RWPE2 (cell line): ENCODE data around the gene DIP2C.

Experiments
- ATAC-seq: fragments of 200-7000 bp; cut with Tn5 transposase; 3 replicates; pipeline ENCODE4 v1.9.1; 2021; ENCODE audit warnings: low read depth
- DNase-seq: peaks from one replicate; pipeline ENCODE4 v3.0.0-alpha.2; 2020; ENCODE audit warnings: low spot score
- H3K27ac ChIP-seq: fragments of 450-650 bp; 2 replicates; pipeline ENCODE4 v1.5.1; 2017; ENCODE audit warnings: mild to moderate bottlenecking; ENCODE audit not compliant: poor library complexity, severe bottlenecking
- H3K27me3 ChIP-seq: fragments of 250-450 bp; sonication (Bioruptor Pico); 2 replicates; pipeline ENCODE4 v1.5.1; 2021; ENCODE audit warnings: mild to moderate bottlenecking, moderate library complexity; ENCODE audit not compliant: insufficient read depth, poor library complexity, severe bottlenecking
- H3K36me3 ChIP-seq: fragments of 250-450 bp; sonication (Bioruptor Pico); 2 replicates; pipeline ENCODE4 v1.5.1; 2020; ENCODE audit warnings: low read depth, mild to moderate bottlenecking, moderate library complexity
- H3K4me1 ChIP-seq: fragments of 250-450 bp; sonication (Bioruptor Pico); 2 replicates; pipeline ENCODE4 v1.5.1; 2021; ENCODE audit warnings: mild to moderate bottlenecking, moderate library complexity; ENCODE audit not compliant: insufficient read depth, poor library complexity, severe bottlenecking
- H3K4me3 ChIP-seq: fragments of 250-450 bp; sonication (Bioruptor Pico); 2 replicates; pipeline ENCODE4 v1.5.1; 2021; ENCODE audit warnings: mild to moderate bottlenecking, moderate library complexity; ENCODE audit not compliant: severe bottlenecking
- H3K9me3 ChIP-seq: fragments of 250-450 bp; sonication (Bioruptor Pico); 2 replicates; pipeline ENCODE4 v1.5.1; 2021; ENCODE audit warnings: mild to moderate bottlenecking, moderate library complexity; ENCODE audit not compliant: severe bottlenecking
- CTCF ChIP-seq: fragments of 450-650 bp; IDR thresholded peaks from one replicate; pipeline ENCODE4 v1.5.1; 2017; ENCODE audit warnings: mild to moderate bottlenecking, moderate library complexity; ENCODE audit not compliant: poor library complexity, severe bottlenecking

DIP2C gene

DNA sequence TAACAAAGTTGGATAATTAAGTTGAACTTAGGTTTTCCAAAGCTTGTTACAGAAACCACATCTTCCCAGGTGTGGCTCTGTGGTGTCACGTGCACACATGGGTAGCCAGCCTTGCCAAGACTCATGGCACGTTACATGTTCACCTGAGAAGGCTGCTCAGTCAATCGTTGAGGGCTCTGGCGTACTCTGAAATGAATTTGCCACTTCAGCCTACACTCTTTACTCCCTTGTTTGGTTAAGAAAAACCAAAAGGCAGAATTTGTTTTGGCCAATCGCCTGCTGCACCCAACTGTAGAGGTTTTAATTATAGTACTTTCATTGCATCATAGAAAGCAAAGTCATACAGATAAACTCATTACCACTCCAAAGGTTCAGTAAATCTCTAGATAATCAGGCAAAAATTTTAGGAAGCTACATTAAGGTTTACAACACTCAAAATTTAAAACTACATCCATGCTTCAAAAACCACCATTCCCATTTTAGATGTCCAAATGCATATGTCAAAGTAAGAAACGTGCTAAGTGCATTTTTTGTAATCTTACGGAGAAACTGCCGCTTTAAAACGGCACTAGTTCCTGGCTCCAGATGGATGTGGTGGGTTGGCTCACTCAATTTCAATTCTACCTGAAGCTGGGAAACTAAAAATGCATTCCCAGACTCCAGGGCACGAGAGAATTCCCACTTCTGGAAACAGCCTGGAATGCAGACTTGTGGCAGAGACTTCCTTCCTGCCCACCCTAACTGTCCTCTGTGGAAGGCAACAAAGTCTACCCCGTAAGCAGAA, 88.4 kb downstream of the DIP2C start:
- no peaks in the 10 kb centered on the region for H3K4me1 ChIP-seq
- no peak for TF ChIP-seq CTCF

GRCh38 chr10:600234-600633, 89.2 kb downstream of the DIP2C start:
- H3K36me3 ChIP-seq: no peaks in the 10 kb centered on the region
- DNase-seq (no peak), ATAC-seq (no peak)
- H3K4me3 ChIP-seq: no peak overlapping the region
- no peaks in the 10 kb centered on the region for H3K9me3 ChIP-seq
- H3K27ac ChIP-seq: no peak overlapping the region
- no peaks in the 10 kb centered on the region for H3K4me1 ChIP-seq
- H3K27me3 ChIP-seq: no peaks in the 10 kb centered on the region
- TF ChIP-seq CTCF: no peak

More for the DNA sequence above, 88.4 kb downstream of the DIP2C start:
- DNase-seq: no peak
- Histone ChIP-seq H3K36me3 (no peaks in the 10 kb centered on the region), H3K27me3 (no peaks in the 10 kb centered on the region), H3K4me3 (no peak overlapping the region), H3K27ac (no peak overlapping the region), H3K9me3 (no peaks in the 10 kb centered on the region)
- no peak for ATAC-seq

DNA sequence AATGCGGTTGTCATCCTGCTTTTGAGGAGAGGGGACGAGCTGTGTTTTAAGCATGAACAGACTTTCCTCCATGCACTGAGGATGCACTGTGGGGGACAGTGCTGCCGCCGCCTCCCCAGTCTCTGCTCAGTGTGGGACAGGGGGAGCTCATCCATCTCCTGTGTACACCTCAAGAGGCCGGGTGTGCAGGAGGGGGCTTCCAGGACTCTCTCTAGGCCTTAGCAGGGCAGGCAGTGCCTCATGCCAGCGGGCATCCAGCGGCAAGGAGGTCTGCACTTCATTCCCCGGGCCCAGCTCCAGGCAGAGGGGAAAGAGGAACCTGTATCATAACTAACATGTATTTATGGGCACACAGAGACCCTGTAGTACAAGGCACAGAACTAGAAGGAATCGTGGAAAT, 89.7 kb downstream of the DIP2C start:
- Histone ChIP-seq H3K27ac (no peak overlapping the region), H3K27me3 (no peaks in the 10 kb centered on the region), H3K9me3 (no peaks in the 10 kb centered on the region), H3K4me1 (no peaks in the 10 kb centered on the region), H3K4me3 (no peak overlapping the region), H3K36me3 (no peaks in the 10 kb centered on the region)
- no peak for DNase-seq
- ATAC-seq: no peak
- TF ChIP-seq CTCF: no peak

- TF ChIP-seq CTCF: no peak
- no peak overlapping the region for H3K27ac ChIP-seq
- ATAC-seq: no peak
- H3K36me3 ChIP-seq: no peaks in the 10 kb centered on the region
- H3K27me3 ChIP-seq: no peaks in the 10 kb centered on the region
- H3K9me3 ChIP-seq: no peaks in the 10 kb centered on the region
- no peak for DNase-seq
- H3K4me3 ChIP-seq: no peak overlapping the region
- no peaks in the 10 kb centered on the region for H3K4me1 ChIP-seq
These were observed 90.9 kb downstream of the DIP2C start for GRCh38 chr10:598415-599170.

DNA sequence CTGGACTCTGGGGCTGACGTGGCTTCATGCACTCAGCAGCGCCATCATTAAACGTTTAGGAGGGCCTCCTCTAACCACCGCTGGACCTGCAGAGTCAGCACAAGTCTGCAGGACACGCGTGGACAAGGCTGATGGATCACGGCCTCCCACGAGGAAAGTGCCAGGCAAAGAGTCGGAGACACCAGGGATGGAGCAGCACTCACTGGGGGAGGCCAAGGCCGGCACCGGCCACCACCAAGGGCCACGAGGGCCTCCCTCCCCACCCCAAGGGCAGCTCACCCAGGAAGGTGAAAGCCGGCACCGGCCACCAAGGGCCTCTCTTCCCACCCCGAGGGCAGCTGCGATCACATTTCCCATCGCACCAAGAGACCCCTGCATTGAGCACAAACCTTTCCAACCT, 91.5 kb downstream of the DIP2C start:
- Histone ChIP-seq H3K9me3 (no peaks in the 10 kb centered on the region), H3K27ac (no peak overlapping the region), H3K4me1 (no peaks in the 10 kb centered on the region), H3K36me3 (no peaks in the 10 kb centered on the region), H3K27me3 (no peaks in the 10 kb centered on the region), H3K4me3 (no peak overlapping the region)
- TF ChIP-seq CTCF: no peak
- ATAC-seq (no peak), DNase-seq (no peak)
